Measurements from ENCODE around the gene SPRED2.

DNA sequence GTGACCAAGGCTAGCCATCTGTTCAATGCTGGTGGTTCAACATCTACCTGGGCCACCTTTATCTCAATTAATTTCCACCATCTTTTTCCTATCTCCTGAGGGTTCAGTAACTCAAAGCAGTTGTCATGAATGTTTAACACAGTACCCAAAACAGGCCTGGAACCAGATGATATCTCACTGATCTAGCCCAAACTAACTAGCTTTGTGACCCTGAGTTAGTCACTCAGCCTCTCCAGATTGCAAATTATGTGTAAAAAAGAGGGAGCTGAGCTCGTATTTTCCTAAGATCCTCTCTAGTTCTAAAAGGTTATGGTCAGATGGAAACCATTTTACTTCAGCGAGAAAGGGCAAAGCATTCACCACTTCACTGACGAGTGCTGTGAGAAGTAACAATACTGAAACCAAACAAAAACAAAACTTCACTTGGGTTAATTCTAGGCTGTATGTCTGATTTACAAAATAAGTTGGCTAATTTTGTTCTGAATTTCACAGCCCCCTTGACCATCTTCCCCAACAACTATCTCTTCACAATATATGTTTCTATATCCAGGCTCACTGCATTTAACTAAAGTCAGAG, 14.8 kb downstream of the SPRED2 start:
- TF ChIP-seq CTCF (IDR thresholded peaks at IDR 0.05), result no peak
- no peak for TF ChIP-seq POLR2AphosphoS5 (IDR thresholded peaks at IDR 0.05; ENCODE audit: insufficient read depth in 1 of 2, low read depth in 1 of 2)
- no peak for TF ChIP-seq POLR2A (IDR thresholded peaks at IDR 0.05)

Measured in vagina (tissue), 2 donors.